ENCODE measurements around the gene HNRNPL. TPM values are rescaled to one million over a fixed set of nuclear protein-coding genes. Genes with fewer than 3 reads are reported as not detected.
"Not testable (repeated sequence)": the region's sequence is repeated elsewhere in the genome, so short reads cannot be mapped to it uniquely, and the experiment has no call there.

HNRNPL gene
- polyA plus RNA-seq, 2 of the 4 experiments (the other 2 are of a cell fraction): 380 to 487 TPM

DNA sequence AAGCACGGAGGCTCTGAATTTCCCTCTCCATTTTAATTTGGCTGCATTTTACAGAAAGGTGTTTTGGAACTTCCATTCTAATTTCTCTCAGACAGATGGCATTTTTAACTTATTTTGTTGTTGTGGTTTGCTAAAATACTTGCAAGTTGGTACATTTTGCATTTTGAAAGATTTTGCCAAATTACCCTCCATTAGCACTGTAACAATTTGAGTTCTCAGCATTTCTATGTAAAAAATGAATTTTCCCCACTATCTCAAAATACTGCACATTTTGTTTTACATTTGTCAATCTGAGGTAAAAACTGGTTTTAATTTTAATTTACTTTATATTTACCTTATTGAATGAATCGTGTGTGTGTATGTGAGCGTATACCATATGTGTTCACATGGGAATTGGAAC, 7.0 kb upstream of the HNRNPL start (continued):
- TF ChIP-seq ZFP36 (IDR thresholded peaks at IDR 0.05; ENCODE audit: borderline replicate concordance, partially characterized antibody): no peak
- TF ChIP-seq RNF2 (IDR thresholded peaks at IDR 0.05; ENCODE audit: borderline replicate concordance, low read depth): no peak
- TF ChIP-seq, protein P1, sequence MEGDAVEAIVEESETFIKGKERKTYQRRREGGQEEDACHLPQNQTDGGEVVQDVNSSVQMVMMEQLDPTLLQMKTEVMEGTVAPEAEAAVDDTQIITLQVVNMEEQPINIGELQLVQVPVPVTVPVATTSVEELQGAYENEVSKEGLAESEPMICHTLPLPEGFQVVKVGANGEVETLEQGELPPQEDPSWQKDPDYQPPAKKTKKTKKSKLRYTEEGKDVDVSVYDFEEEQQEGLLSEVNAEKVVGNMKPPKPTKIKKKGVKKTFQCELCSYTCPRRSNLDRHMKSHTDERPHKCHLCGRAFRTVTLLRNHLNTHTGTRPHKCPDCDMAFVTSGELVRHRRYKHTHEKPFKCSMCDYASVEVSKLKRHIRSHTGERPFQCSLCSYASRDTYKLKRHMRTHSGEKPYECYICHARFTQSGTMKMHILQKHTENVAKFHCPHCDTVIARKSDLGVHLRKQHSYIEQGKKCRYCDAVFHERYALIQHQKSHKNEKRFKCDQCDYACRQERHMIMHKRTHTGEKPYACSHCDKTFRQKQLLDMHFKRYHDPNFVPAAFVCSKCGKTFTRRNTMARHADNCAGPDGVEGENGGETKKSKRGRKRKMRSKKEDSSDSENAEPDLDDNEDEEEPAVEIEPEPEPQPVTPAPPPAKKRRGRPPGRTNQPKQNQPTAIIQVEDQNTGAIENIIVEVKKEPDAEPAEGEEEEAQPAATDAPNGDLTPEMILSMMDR (IDR thresholded peaks at IDR 0.05): no peak
- TF ChIP-seq HOXB13 (CRISPR knock-in tag; IDR thresholded peaks at IDR 0.05; ENCODE audit: low read depth): no peak
- TF ChIP-seq CHD2 (IDR thresholded peaks at IDR 0.05; ENCODE audit: low read length, partially characterized antibody): no peak

- ATAC-seq; POLR2A ChIA-PET; H3K4me3 ChIP-seq; DNase-seq (ENCODE audit: low read depth in 1 of 2, low spot score in 1 of 2); FAIRE-seq; H3K4me2 ChIP-seq; H3K27ac ChIP-seq; H3K9me3 ChIP-seq: not testable (repeated sequence)
- H3K4me1 ChIP-seq: peaks cover 15% of the 10 kb centered on the region
- CTCF ChIA-PET: interaction anchor here (24.7 kb wide), 1 partner anchor 26 kb away, joined by 652 read pairs; the partner anchor contains the start of gene RINL
- 95% methylated on average over 13 of the region's 37 CpGs for WGBS (ENCODE audit: missing lambda C conversion rate)
Observed at GRCh38 chr19:38855751-38856150, 6.0 kb upstream of the HNRNPL start.

DNA sequence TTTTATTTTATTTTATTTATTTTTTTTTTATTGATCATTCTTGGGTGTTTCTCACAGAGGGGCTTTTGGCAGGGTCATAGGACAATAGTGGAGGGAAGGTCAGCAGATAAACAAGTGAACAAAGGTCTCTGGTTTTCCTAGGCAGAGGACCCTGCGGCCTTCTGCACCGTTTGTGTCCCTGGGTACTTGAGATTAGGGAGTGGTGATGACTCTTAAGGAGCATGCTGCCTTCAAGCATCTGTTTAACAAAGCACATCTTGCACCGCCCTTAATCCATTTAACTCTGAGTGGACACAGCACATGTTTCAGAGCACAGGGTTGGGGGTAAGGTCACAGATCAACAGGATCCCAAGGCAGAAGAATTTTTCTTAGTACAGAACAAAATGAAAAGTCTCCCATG, 5.2 kb upstream of the HNRNPL start:
- H3K27ac ChIP-seq; FAIRE-seq; H3K9me3 ChIP-seq; DNase-seq (ENCODE audit: low read depth in 1 of 2, low spot score in 1 of 2); H3K4me2 ChIP-seq; H3K4me3 ChIP-seq; POLR2A ChIA-PET; CTCF ChIA-PET; ATAC-seq: not testable (repeated sequence)
- H3K4me1 ChIP-seq: peaks cover 16% of the 10 kb centered on the region
- 75% methylated on average over 2 of the region's 3 CpGs for WGBS (ENCODE audit: missing lambda C conversion rate)

DNA sequence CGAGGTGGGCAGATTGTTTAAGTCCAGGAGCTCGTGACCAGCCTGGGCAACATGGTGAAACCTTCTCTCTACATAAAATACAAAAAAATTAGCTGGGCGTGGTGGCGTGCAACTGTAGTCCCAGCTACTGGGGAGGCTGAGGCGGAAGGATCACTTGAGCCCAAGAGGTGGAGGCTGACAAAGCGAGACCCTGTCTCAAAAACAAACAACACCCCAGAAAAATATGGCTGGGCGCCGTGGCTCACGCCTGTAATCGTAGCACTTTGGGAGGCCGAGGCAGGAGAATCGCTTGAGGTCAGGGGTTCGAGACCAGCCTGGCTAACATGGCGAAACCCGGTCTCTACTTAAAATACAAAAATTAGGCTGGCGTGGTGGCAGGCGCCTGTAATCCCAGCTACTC, 3.4 kb upstream of the HNRNPL start:
- Histone ChIP-seq H3K4me2 (peak overlapping the region; percentile 70), H3K4me3 (peak overlapping the region; percentile 64), H3K4me1 (peaks cover 18% of the 10 kb centered on the region), H3K27ac (peak overlapping the region; percentile 93 to 95), H3K9me3 (no peaks in the 10 kb centered on the region)
- ChIA-PET CTCF (interaction anchor here (0.7 to 4.3 kb wide), 21 partner anchors 10 to 450 kb away, joined by 3 to 51 read pairs (median 4); partner anchors contain the start of genes ECH1, FAM98C, MRPS12 and SARS2), POLR2A (interaction anchor here (0.6 to 3.2 kb wide), 16 partner anchors 10 to 237 kb away, joined by 3 to 26 read pairs (median 5); partner anchors contain the start of genes ECH1, EIF3K, MRPS12 and NFKBIB)
- 83% methylated on average over 17 of the region's 17 CpGs for WGBS (ENCODE audit: missing lambda C conversion rate)
- no peak for FAIRE-seq
- DNase-seq (ENCODE audit: low read depth in 1 of 2, low spot score in 1 of 2): no peak
- ATAC-seq: no peak
- TF ChIP-seq HDAC2 (IDR thresholded peaks at IDR 0.05) (no peak), MAZ (IDR thresholded peaks at IDR 0.05; ENCODE audit: borderline replicate concordance, low read depth, low read length) (no peak), CBX8 (IDR thresholded peaks at IDR 0.05) (no peak), ATOH8 (CRISPR knock-in tag; IDR thresholded peaks at IDR 0.05; ENCODE audit: low read depth) (no peak), POLR2AphosphoS2 (conservative IDR thresholded peaks at IDR 0.05; ENCODE audit: low read length) (no peak), MAX (IDR thresholded peaks at IDR 0.05) (no peak), SREBF2 (IDR thresholded peaks at IDR 0.05) (no peak), RNF2 (IDR thresholded peaks at IDR 0.05; ENCODE audit: borderline replicate concordance, low read depth) (no peak), MYC (IDR thresholded peaks at IDR 0.05; ENCODE audit: borderline replicate concordance, low read length) (no peak), ZSCAN20 (CRISPR knock-in tag; IDR thresholded peaks at IDR 0.05) (no peak), FOXS1 (CRISPR knock-in tag; IDR thresholded peaks at IDR 0.05) (no peak), HMGXB4 (CRISPR knock-in tag; IDR thresholded peaks at IDR 0.05; ENCODE audit: borderline replicate concordance) (no peak), ELK1 (IDR thresholded peaks at IDR 0.05; ENCODE audit: low read depth, low read length) (no peak), HOXA7 (CRISPR knock-in tag; IDR thresholded peaks at IDR 0.05) (no peak), CBX2 (IDR thresholded peaks at IDR 0.05; ENCODE audit: borderline replicate concordance, low read depth) (no peak), CHD4 (IDR thresholded peaks at IDR 0.05; ENCODE audit: borderline replicate concordance) (no peak; the same call in 1 of the 2 replicates), ZNF302 (CRISPR knock-in tag; IDR thresholded peaks at IDR 0.05) (no peak)
- TF ChIP-seq, protein P1 (IDR thresholded peaks at IDR 0.05): no peak

Data from A549 (cell line).